ENCODE results near the gene MOB1B.

MOB1B gene

DNA sequence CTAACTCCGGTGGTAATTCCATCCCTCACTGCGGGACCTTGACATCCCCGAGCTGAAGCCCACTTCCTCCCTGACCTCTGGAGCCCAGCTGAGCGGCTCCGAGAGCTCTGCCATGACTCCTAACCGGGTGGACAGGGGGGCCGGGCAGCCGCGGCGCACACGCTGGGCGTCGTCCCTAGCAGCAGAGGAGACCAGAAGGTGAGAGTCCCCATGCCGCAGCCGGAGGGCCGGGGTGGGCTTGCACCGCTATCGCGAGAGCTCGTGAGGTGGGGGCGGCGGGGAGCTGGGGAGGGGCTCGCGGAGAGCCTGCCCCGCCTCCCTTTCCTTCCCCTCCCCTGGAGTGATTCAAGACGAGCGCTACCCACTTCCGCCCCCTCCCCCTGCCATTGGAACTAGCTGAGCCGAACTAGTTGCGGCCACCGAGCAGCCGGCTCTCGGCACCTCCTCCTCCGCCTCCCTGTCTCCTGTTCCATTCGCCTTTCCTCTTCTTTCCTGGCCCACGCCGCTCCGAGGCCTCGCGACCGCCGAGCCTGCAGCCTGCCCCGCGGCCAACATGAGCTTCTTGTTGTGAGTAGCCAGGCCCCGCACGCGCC, at the start of gene MOB1B:
TSS of gene MOB1B (plus strand) at position 386 of the 593 bp plus-strand sequence. CDS start at position 554, 168 bp downstream.
- Histone ChIP-seq H3K27ac (peak within 1 kb of the TSS; percentile 25), H3K36me3 (replicated peaks) (peaks cover 9% of the 10 kb centered on the region), H3K4me3 (ENCODE audit: low read depth, low read length) (peak within 1 kb of the TSS; percentile 89), H3K27me3 (replicated peaks) (no peaks in the 10 kb centered on the region)
- TF ChIP-seq, protein P1, sequence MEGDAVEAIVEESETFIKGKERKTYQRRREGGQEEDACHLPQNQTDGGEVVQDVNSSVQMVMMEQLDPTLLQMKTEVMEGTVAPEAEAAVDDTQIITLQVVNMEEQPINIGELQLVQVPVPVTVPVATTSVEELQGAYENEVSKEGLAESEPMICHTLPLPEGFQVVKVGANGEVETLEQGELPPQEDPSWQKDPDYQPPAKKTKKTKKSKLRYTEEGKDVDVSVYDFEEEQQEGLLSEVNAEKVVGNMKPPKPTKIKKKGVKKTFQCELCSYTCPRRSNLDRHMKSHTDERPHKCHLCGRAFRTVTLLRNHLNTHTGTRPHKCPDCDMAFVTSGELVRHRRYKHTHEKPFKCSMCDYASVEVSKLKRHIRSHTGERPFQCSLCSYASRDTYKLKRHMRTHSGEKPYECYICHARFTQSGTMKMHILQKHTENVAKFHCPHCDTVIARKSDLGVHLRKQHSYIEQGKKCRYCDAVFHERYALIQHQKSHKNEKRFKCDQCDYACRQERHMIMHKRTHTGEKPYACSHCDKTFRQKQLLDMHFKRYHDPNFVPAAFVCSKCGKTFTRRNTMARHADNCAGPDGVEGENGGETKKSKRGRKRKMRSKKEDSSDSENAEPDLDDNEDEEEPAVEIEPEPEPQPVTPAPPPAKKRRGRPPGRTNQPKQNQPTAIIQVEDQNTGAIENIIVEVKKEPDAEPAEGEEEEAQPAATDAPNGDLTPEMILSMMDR (IDR thresholded peaks at IDR 0.05; ENCODE audit: low read depth, low read length, missing control alignments), result peak; percentile 57
- DNase-seq, result peak; percentile 86
- in situ Hi-C loops (cut with HindIII; ENCODE audit: low pct_ligation_motif_present, low sequenced_read_pairs), result no loop called here

DNA sequence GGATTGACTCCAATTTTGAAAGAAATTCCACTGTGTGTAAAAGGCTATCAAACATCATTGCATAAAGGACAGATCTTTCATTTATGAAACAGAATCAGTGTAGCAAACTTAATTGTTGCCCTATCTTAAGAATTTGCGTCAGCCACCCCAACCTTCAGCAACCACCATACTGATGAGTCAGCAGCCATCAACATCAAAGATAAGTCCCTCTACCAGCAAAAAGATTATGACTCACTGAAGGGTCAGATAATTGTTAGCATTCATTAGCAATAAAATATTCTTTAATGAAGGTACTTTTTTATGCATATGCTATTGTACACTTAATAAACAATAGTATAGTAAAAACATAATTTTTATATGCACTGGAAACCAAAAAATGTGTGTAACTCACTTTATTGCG, 46.7 kb upstream of the MOB1B start:
- no peak overlapping the region for H3K27ac ChIP-seq
- no peaks in the 10 kb centered on the region for H3K36me3 ChIP-seq (replicated peaks)
- no peak overlapping the region for H3K4me3 ChIP-seq (ENCODE audit: low read depth, low read length)
- in situ Hi-C loops (cut with HindIII; ENCODE audit: low pct_ligation_motif_present, low sequenced_read_pairs), result no loop called here
- peak; percentile 5 for DNase-seq
- TF ChIP-seq, protein P1 (IDR thresholded peaks at IDR 0.05; ENCODE audit: low read depth, low read length, missing control alignments), result no peak
- no peaks in the 10 kb centered on the region for H3K27me3 ChIP-seq (replicated peaks)

DNA sequence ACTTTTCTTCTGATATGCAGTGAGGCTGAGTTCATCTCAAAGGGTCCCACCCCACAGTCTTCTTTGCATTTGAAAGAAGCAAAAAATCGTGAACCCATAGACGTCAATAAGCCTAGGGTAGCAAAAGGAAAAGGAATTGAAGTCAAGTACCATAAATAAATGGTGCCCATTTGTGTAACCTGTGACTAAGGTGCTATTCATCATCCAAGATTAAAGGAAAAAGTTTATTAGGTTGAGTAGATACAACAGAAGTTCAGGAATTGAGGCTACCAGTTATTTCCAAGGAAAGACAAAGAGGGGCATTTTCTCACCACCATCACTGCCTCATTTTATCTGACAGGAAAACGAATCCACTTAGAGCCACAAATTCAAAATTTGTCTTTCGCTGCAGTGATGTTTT, 43.7 kb upstream of the MOB1B start:
- Histone ChIP-seq H3K36me3 (replicated peaks) (no peaks in the 10 kb centered on the region), H3K27ac (no peak overlapping the region), H3K27me3 (replicated peaks) (no peaks in the 10 kb centered on the region), H3K4me3 (ENCODE audit: low read depth, low read length) (no peak overlapping the region)
- in situ Hi-C loops (cut with HindIII; ENCODE audit: low pct_ligation_motif_present, low sequenced_read_pairs), result no loop called here
- DNase-seq, result no peak
- TF ChIP-seq, protein P1 (IDR thresholded peaks at IDR 0.05; ENCODE audit: low read depth, low read length, missing control alignments), result no peak

- no peak for DNase-seq
- no peak overlapping the region for H3K27ac ChIP-seq
- no peaks in the 10 kb centered on the region for H3K36me3 ChIP-seq (replicated peaks)
- in situ Hi-C loops (cut with HindIII; ENCODE audit: low pct_ligation_motif_present, low sequenced_read_pairs), result no loop called here
- H3K27me3 ChIP-seq (replicated peaks), result no peaks in the 10 kb centered on the region
- TF ChIP-seq, protein P1 (IDR thresholded peaks at IDR 0.05; ENCODE audit: low read depth, low read length, missing control alignments), result no peak
- no peak overlapping the region for H3K4me3 ChIP-seq (ENCODE audit: low read depth, low read length)
These were observed 43.1 kb upstream of the MOB1B start for GRCh38 chr4:70859066-70859465.

DNA sequence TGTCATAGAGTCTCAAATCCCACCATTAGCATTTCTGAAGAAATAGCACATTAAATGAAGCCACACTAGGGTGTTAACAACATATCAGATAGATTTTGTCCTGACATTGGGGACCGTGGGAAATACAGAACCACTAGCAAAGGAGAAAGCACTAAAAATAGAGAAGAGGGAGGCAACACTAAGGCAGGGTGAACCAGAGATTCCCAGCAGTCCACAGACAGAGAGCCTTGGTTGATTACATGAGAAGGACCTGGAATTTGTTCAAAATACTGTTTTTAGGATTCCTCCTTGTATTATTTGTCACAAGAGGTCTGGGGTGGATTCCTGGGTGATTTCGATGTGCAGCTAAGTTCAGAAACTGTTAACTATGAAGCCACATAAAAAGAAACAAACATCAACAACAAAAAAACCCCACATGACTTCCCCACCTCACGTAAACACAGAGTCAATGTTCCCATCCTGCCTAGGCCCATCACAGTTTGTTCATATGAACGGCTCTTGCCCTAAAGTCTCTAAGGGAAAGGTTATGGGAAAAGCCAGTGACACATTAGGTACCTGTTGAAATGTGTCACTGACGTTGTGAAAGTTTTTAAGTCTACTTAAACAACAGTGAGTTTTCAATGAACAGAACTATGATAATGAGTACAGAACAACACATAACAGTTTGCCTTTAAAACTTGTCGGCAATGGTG, 38.9 kb upstream of the MOB1B start:
- in situ Hi-C loops (cut with HindIII; ENCODE audit: low pct_ligation_motif_present, low sequenced_read_pairs), result no loop called here
- no peak for DNase-seq
- no peaks in the 10 kb centered on the region for H3K36me3 ChIP-seq (replicated peaks)
- TF ChIP-seq, protein P1 (IDR thresholded peaks at IDR 0.05; ENCODE audit: low read depth, low read length, missing control alignments), result no peak
- H3K27ac ChIP-seq, result no peak overlapping the region
- no peaks in the 10 kb centered on the region for H3K27me3 ChIP-seq (replicated peaks)
- H3K4me3 ChIP-seq (ENCODE audit: low read depth, low read length), result no peak overlapping the region
